Measurements from ENCODE around the gene MYZAP.

MYZAP gene

DNA sequence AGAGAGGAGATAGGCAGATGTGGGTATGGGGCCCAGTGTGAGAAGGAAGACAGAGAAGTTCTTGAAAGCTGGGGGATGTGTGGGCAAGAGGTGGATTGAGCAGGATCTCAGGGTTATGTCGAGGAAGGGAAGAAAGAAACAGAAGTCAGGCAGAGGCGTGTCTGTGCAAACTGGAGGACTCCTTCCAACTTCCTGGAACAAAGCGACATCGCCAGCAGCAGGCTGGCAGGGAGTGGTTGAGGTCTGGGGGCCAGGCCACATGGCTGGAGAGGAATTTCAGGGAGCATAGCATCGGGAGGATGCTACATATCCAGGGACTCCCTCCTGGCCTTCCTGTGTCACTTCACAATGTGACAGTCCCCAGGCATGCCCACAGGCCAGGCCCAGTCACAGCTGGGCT is 42.9 kb upstream of the MYZAP start:
- TF ChIP-seq REST (IDR thresholded peaks at IDR 0.05; ENCODE audit: insufficient replicate concordance, low read depth) (no peak), GABPA (IDR thresholded peaks at IDR 0.05; ENCODE audit: low read depth) (no peak), POLR2AphosphoS5 (IDR thresholded peaks at IDR 0.05; ENCODE audit: low read depth) (no peak), SPI1 (IDR thresholded peaks at IDR 0.05; ENCODE audit: borderline replicate concordance, low read depth) (no peak), CTCF (IDR thresholded peaks at IDR 0.05; ENCODE audit: insufficient read depth, low read length) (no peak)
- DNase-seq (ENCODE audit: low read depth in 1 of 2, low spot score in 1 of 2) = no peak
- no peak overlapping the region for H3K4me3 ChIP-seq (replicated peaks; ENCODE audit: insufficient read depth, low read length)
- no peaks in the 10 kb centered on the region for H3K27me3 ChIP-seq (ENCODE audit: insufficient read depth, poor library complexity, severe bottlenecking)
- H3K27ac ChIP-seq (replicated peaks) = no peak overlapping the region

GRCh38 chr15:57549935-57550334 is 41.8 kb upstream of the MYZAP start:
- H3K4me3 ChIP-seq (replicated peaks; ENCODE audit: insufficient read depth, low read length) = no peak overlapping the region
- TF ChIP-seq POLR2AphosphoS5 (IDR thresholded peaks at IDR 0.05; ENCODE audit: low read depth) (no peak), SPI1 (IDR thresholded peaks at IDR 0.05; ENCODE audit: borderline replicate concordance, low read depth) (no peak), REST (IDR thresholded peaks at IDR 0.05; ENCODE audit: insufficient replicate concordance, low read depth) (no peak), CTCF (IDR thresholded peaks at IDR 0.05; ENCODE audit: insufficient read depth, low read length) (no peak), GABPA (IDR thresholded peaks at IDR 0.05; ENCODE audit: low read depth) (no peak)
- H3K27ac ChIP-seq (replicated peaks) = no peak overlapping the region
- H3K27me3 ChIP-seq (ENCODE audit: insufficient read depth, poor library complexity, severe bottlenecking) = no peaks in the 10 kb centered on the region
- no peak for DNase-seq (ENCODE audit: low read depth in 1 of 2, low spot score in 1 of 2)

DNA sequence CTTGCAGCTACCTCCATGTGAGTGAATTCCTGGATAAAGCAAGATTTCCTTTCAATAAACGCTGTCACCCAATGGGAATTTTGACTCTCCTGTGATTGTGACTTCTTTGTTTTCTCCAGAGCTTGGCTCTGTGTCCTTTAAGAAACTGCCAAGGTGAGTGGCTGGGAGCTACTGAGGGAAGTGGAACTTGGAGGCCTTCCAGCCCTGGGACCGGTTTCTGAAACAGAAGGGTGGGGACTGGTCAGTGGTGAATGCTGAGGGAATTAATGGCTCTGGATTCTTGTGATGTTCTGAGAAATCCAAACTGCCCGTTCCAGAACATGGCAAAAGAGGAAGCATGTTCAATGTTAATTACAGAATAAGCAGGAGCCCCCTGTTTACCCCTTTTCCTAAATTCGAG is 41.1 kb upstream of the MYZAP start:
- Histone ChIP-seq H3K4me3 (replicated peaks; ENCODE audit: insufficient read depth, low read length) (no peak overlapping the region), H3K27ac (replicated peaks) (no peak overlapping the region), H3K27me3 (ENCODE audit: insufficient read depth, poor library complexity, severe bottlenecking) (no peaks in the 10 kb centered on the region)
- no peak for DNase-seq (ENCODE audit: low read depth in 1 of 2, low spot score in 1 of 2)
- TF ChIP-seq GABPA (IDR thresholded peaks at IDR 0.05; ENCODE audit: low read depth) = no peak
- no peak for TF ChIP-seq POLR2AphosphoS5 (IDR thresholded peaks at IDR 0.05; ENCODE audit: low read depth)
- no peak for TF ChIP-seq CTCF (IDR thresholded peaks at IDR 0.05; ENCODE audit: insufficient read depth, low read length)
- TF ChIP-seq REST (IDR thresholded peaks at IDR 0.05; ENCODE audit: insufficient replicate concordance, low read depth) = no peak
- TF ChIP-seq SPI1 (IDR thresholded peaks at IDR 0.05; ENCODE audit: borderline replicate concordance, low read depth) = no peak

All from HL-60 (cell line).